DOHH2 (cell line): ENCODE data around the gene ASIC3.

ENCODE experiments used
- H3F3A ChIP-seq: fragments of 200-600 bp; sonication (generic), shearing (Covaris generic); 2 replicates; pipeline ENCODE4 v1.6.0; 2016; ENCODE audit warnings: antibody characterized with exemption, mild to moderate bottlenecking; ENCODE audit not compliant: control insufficient read depth, insufficient read depth
- H3K27ac ChIP-seq: fragments of 200-600 bp; sonication (generic); 2 replicates; pipeline ENCODE4 v1.5.1; 2014; ENCODE audit warnings: low read depth, mild to moderate bottlenecking, low read length, moderate library complexity
- H3K27me3 ChIP-seq: fragments of 200-600 bp; sonication (generic); 2 replicates; pipeline ENCODE4 v1.6.1; 2014; ENCODE audit warnings: mild to moderate bottlenecking, low read length, mixed read lengths; ENCODE audit not compliant: control insufficient read depth
- H3K36me3 ChIP-seq: fragments of 200-600 bp; sonication (generic); 2 replicates; pipeline ENCODE4 v1.6.1; 2014; ENCODE audit warnings: mild to moderate bottlenecking, low read length, moderate library complexity, mixed read lengths; ENCODE audit not compliant: control insufficient read depth
- H3K4me1 ChIP-seq: fragments of 200-600 bp; sonication (generic); 2 replicates; pipeline ENCODE4 v1.6.1; 2014; ENCODE audit warnings: mild to moderate bottlenecking, low read length, mixed read lengths; ENCODE audit not compliant: control insufficient read depth
- H3K4me2 ChIP-seq: fragments of 200-600 bp; sonication (generic); 2 replicates; pipeline ENCODE4 v1.6.0; 2014; ENCODE audit warnings: mild to moderate bottlenecking, low read length, moderate library complexity
- H3K4me3 ChIP-seq: fragments of 200-600 bp; sonication (generic); 2 replicates; pipeline ENCODE4 v1.5.1; 2014; ENCODE audit warnings: mild to moderate bottlenecking, low read length, mixed read lengths
- H3K79me2 ChIP-seq: fragments of 200-600 bp; sonication (generic); 2 replicates; pipeline ENCODE4 v1.6.1; 2014; ENCODE audit warnings: mild to moderate bottlenecking, low read length, mixed read lengths; ENCODE audit not compliant: control insufficient read depth
- H3K9me2 ChIP-seq: fragments of 200-600 bp; sonication (generic); replicated peaks from 2 replicates; pipeline ENCODE4 v1.6.1; 2014; ENCODE audit warnings: mild to moderate bottlenecking, low read length, mixed read lengths; ENCODE audit not compliant: control insufficient read depth
- H3K9me3 ChIP-seq: fragments of 200-600 bp; sonication (generic); 2 replicates; pipeline ENCODE4 v1.6.1; 2014; ENCODE audit warnings: antibody characterized with exemption, low read length, mixed read lengths; ENCODE audit not compliant: control insufficient read depth, insufficient read depth
- H4K20me1 ChIP-seq: fragments of 200-600 bp; sonication (generic); 2 replicates; pipeline ENCODE4 v1.6.0; 2014; ENCODE audit warnings: low read depth, mild to moderate bottlenecking, antibody characterized with exemption, low read length, moderate library complexity; ENCODE audit not compliant: control insufficient read depth, insufficient read depth
- CTCF ChIP-seq: fragments of 200-600 bp; sonication (generic); IDR thresholded peaks from one replicate; pipeline ENCODE4 v1.5.1; 2014; ENCODE audit warnings: antibody characterized with exemption, mild to moderate bottlenecking, low read depth, low read length; ENCODE audit not compliant: poor library complexity, severe bottlenecking
- EZH2phosphoT487 ChIP-seq: fragments of 200-600 bp; sonication (generic); IDR thresholded peaks from 2 replicates; pipeline ENCODE4 v1.6.1; 2017; ENCODE audit warnings: borderline replicate concordance, mild to moderate bottlenecking, antibody characterized with exemption, low read length, moderate library complexity, mixed read lengths

ASIC3 gene

GRCh38 chr7:151033864-151034249 lies 14.5 kb upstream of the ASIC3 start:
- H3K27ac ChIP-seq, result no peak overlapping the region
- no peak overlapping the region for H3K4me2 ChIP-seq
- peaks cover 31% of the 10 kb centered on the region for H3K36me3 ChIP-seq
- no peaks in the 10 kb centered on the region for H3K9me3 ChIP-seq
- no peaks in the 10 kb centered on the region for H3K9me2 ChIP-seq
- H3K79me2 ChIP-seq, result peaks cover 12% of the 10 kb centered on the region
- H3K4me3 ChIP-seq, result no peak overlapping the region
- H3K27me3 ChIP-seq, result no peaks in the 10 kb centered on the region
- peaks cover 3% of the 10 kb centered on the region; the same call in 1 of the 2 replicates for H4K20me1 ChIP-seq
- H3K4me1 ChIP-seq, result peaks cover 9% of the 10 kb centered on the region
- no peak for TF ChIP-seq EZH2phosphoT487
- TF ChIP-seq CTCF, result no peak
- H3F3A ChIP-seq, result no peaks in the 10 kb centered on the region

DNA sequence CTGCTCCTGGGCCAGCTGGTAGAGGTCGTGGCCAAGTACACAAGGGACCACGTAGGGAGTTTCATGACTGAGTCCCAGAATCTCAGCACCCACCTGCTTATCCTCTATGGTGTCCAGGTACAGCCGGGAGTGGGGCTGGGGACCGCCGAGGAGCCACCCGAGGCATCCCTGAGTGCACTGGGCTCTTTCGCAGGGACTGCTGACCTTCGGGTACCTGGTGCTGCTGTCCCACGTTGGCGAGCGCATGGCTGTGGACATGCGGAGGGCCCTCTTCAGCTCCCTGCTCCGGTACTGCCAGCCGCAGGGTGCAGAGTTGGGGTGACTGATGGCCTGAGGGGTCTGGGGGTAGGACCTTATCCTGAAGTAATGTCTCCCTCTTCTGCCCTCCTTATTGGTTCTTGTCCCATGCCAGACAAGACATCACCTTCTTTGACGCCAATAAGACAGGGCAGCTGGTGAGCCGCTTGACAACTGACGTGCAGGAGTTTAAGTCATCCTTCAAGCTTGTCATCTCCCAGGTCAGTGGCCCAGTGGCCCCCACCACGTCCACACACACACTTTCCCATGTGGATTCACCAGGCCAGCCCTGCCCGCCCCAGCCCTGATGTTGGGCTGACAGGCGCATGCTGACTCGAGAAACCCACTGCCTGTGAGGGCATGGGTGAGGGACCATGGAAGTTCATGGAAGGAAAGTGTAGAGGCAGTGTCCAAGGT lies 13.9 kb upstream of the ASIC3 start:
- Histone ChIP-seq H3K79me2 (peaks cover 6% of the 10 kb centered on the region), H3K9me3 (no peaks in the 10 kb centered on the region), H3K27ac (no peak overlapping the region), H3F3A (no peaks in the 10 kb centered on the region), H3K4me1 (peaks cover 4% of the 10 kb centered on the region), H3K27me3 (no peaks in the 10 kb centered on the region), H3K36me3 (peaks cover 31% of the 10 kb centered on the region), H3K4me3 (no peak overlapping the region), H4K20me1 (peaks cover 4% of the 10 kb centered on the region; the same call in 1 of the 2 replicates), H3K9me2 (no peaks in the 10 kb centered on the region), H3K4me2 (no peak overlapping the region)
- TF ChIP-seq EZH2phosphoT487 (no peak), CTCF (no peak)

GRCh38 chr7:151035026-151035717 lies 13.2 kb upstream of the ASIC3 start:
- Histone ChIP-seq H3K36me3 (peaks cover 31% of the 10 kb centered on the region), H3K9me3 (no peaks in the 10 kb centered on the region), H3K27me3 (no peaks in the 10 kb centered on the region), H3K4me2 (no peak overlapping the region), H3K9me2 (no peaks in the 10 kb centered on the region), H3K4me1 (no peaks in the 10 kb centered on the region; the same call in 1 of the 2 replicates), H3K27ac (no peak overlapping the region), H3K79me2 (no peaks in the 10 kb centered on the region; the same call in 1 of the 2 replicates), H4K20me1 (peaks cover 4% of the 10 kb centered on the region; the same call in 1 of the 2 replicates), H3F3A (no peaks in the 10 kb centered on the region), H3K4me3 (no peak overlapping the region)
- TF ChIP-seq EZH2phosphoT487 (no peak), CTCF (no peak)
